GM12801 (cell line): ENCODE measurements around the gene F13B.

Experiments
- TF ChIP-seq, protein P1 (sequence below): IDR thresholded peaks from one replicate; pipeline ENCODE4 v1.5.1; 2011; ENCODE audit warnings: control low read depth; ENCODE audit not compliant: insufficient read length; ENCODE audit errors: extremely low read depth

The F13B gene

GRCh38 chr1:197041486-197042353, 25.3 kb downstream of the F13B start:
- TF ChIP-seq, protein P1, sequence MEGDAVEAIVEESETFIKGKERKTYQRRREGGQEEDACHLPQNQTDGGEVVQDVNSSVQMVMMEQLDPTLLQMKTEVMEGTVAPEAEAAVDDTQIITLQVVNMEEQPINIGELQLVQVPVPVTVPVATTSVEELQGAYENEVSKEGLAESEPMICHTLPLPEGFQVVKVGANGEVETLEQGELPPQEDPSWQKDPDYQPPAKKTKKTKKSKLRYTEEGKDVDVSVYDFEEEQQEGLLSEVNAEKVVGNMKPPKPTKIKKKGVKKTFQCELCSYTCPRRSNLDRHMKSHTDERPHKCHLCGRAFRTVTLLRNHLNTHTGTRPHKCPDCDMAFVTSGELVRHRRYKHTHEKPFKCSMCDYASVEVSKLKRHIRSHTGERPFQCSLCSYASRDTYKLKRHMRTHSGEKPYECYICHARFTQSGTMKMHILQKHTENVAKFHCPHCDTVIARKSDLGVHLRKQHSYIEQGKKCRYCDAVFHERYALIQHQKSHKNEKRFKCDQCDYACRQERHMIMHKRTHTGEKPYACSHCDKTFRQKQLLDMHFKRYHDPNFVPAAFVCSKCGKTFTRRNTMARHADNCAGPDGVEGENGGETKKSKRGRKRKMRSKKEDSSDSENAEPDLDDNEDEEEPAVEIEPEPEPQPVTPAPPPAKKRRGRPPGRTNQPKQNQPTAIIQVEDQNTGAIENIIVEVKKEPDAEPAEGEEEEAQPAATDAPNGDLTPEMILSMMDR: no peak

GRCh38 chr1:197036861-197037260, 30.2 kb downstream of the F13B start:
- TF ChIP-seq, protein P1: no peak

GRCh38 chr1:197029749-197030148, 37.3 kb downstream of the F13B start:
- TF ChIP-seq, protein P1: no peak

- TF ChIP-seq, protein P1: no peak
Measured at GRCh38 chr1:197027359-197027758, 39.7 kb downstream of the F13B start.

GRCh38 chr1:197024460-197024859, 42.6 kb downstream of the F13B start:
- TF ChIP-seq, protein P1: no peak

DNA sequence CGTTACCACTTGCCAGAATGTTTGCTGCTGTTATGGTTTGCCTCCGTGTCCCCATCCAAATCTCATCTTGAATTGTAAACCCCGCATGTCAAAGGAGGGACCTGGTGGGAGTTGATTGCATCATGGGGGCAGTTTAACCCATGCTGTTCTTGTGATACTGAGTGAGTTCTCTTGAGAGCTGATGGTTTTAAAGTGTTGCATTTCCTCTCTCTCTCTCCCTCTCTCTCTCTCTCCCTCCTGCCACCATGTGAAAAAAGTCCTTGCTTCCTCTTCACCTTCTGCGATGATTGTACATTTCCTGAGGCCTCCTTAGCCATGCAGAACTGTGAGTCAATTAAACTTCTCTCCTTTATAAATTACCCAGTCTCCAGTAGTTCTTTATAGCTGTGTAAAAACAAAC, 45.3 kb downstream of the F13B start:
- TF ChIP-seq, protein P1: no peak

GRCh38 chr1:197017558-197018146, 49.4 kb downstream of the F13B start:
- TF ChIP-seq, protein P1: no peak
